Osteoblast (primary cell): ENCODE data around the gene C1orf159. TPM values are rescaled to one million over a fixed set of nuclear protein-coding genes. Genes with fewer than 3 reads are reported as not detected.

ENCODE experiments used
- DNase-seq: peaks from one replicate; pipeline ENCODE4 v3.0.0; 2011; ENCODE audit warnings: low spot score, mixed read lengths; ENCODE audit not compliant: insufficient read length; ENCODE audit errors: missing footprints
- H2AFZ ChIP-seq: 2 replicates; pipeline ENCODE4 v1.6.0; 2011; ENCODE audit warnings: mild to moderate bottlenecking, low read length
- H3K27ac ChIP-seq: 2 replicates; pipeline ENCODE4 v1.5.1; 2011; ENCODE audit warnings: mild to moderate bottlenecking, low read depth, low read length, moderate library complexity
- H3K27me3 ChIP-seq: 2 replicates; pipeline ENCODE4 v1.6.0; 2012; ENCODE audit warnings: mild to moderate bottlenecking, control low read depth, inconsistent platforms, low read length, moderate library complexity; ENCODE audit not compliant: insufficient read depth
- H3K36me3 ChIP-seq: 2 replicates; pipeline ENCODE4 v1.5.1; 2011; ENCODE audit warnings: mild to moderate bottlenecking, low read length, control low read depth, moderate library complexity; ENCODE audit not compliant: insufficient read depth
- H3K4me1 ChIP-seq: 2 replicates; pipeline ENCODE4 v1.5.1; 2011; ENCODE audit warnings: mild to moderate bottlenecking, low read length, control low read depth, moderate library complexity; ENCODE audit not compliant: insufficient read depth
- H3K4me2 ChIP-seq: 2 replicates; pipeline ENCODE4 v1.6.0; 2011; ENCODE audit warnings: mild to moderate bottlenecking, low read length; ENCODE audit not compliant: insufficient read depth
- H3K4me3 ChIP-seq: fragments of 200-600 bp; sonication (generic); 3 replicates; pipeline ENCODE4 v1.5.1; 2012; ENCODE audit warnings: mild to moderate bottlenecking, low read length, inconsistent platforms; ENCODE audit not compliant: insufficient read depth
- H3K79me2 ChIP-seq: 2 replicates; pipeline ENCODE4 v1.6.0; 2012; ENCODE audit warnings: mild to moderate bottlenecking, low read length, control low read depth, inconsistent platforms; ENCODE audit not compliant: insufficient read depth
- H3K9me3 ChIP-seq: 2 replicates; pipeline ENCODE4 v1.5.1; 2011; ENCODE audit warnings: low read depth, low read length, control low read depth
- H4K20me1 ChIP-seq: 2 replicates; pipeline ENCODE4 v1.6.0; 2012; ENCODE audit warnings: mild to moderate bottlenecking, low read length, control low read depth; ENCODE audit not compliant: insufficient read depth
- total RNA-seq: library from RNA; depleted of rRNA; stranded (reverse); fragments of >200 nt; gene quantifications from 2 replicates; pipeline ENCODE4 v1.2.3, GENCODE V29; 2012
- TF ChIP-seq, protein P1 (sequence below): IDR thresholded peaks from 2 replicates; pipeline ENCODE4 v1.5.1; 2011; ENCODE audit warnings: mild to moderate bottlenecking, low read depth, low read length, moderate library complexity; ENCODE audit errors: extremely low read depth

C1orf159 gene
- total RNA-seq, 1 donor: 5.4 TPM

DNA sequence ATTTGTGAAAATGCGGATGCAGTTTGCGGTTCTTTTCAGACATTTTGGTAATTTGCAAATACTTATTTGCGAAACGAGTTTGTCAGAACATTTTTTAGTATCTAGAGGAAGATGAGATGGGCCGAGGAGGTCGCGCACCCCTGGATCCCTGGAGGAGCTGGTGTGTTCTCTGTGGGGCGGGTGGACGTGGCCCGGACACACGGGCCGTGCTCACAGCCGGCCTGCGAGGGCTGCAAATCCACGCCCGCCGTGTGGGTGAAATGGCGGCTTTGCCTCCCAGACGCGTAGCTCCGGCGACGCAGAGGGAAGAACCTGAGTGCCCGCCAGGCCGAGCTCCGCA, 48.4 kb upstream of the C1orf159 start:
- H3K36me3 ChIP-seq: no peaks in the 10 kb centered on the region
- DNase-seq: no peak
- H3K4me2 ChIP-seq: no peak overlapping the region
- H2AFZ ChIP-seq: no peak overlapping the region
- no peaks in the 10 kb centered on the region for H3K9me3 ChIP-seq
- TF ChIP-seq, protein P1, sequence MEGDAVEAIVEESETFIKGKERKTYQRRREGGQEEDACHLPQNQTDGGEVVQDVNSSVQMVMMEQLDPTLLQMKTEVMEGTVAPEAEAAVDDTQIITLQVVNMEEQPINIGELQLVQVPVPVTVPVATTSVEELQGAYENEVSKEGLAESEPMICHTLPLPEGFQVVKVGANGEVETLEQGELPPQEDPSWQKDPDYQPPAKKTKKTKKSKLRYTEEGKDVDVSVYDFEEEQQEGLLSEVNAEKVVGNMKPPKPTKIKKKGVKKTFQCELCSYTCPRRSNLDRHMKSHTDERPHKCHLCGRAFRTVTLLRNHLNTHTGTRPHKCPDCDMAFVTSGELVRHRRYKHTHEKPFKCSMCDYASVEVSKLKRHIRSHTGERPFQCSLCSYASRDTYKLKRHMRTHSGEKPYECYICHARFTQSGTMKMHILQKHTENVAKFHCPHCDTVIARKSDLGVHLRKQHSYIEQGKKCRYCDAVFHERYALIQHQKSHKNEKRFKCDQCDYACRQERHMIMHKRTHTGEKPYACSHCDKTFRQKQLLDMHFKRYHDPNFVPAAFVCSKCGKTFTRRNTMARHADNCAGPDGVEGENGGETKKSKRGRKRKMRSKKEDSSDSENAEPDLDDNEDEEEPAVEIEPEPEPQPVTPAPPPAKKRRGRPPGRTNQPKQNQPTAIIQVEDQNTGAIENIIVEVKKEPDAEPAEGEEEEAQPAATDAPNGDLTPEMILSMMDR: no peak
- H3K4me1 ChIP-seq: no peaks in the 10 kb centered on the region
- no peaks in the 10 kb centered on the region for H3K79me2 ChIP-seq
- H3K27me3 ChIP-seq: peaks cover 13% of the 10 kb centered on the region
- H3K4me3 ChIP-seq: no peak overlapping the region
- no peaks in the 10 kb centered on the region for H4K20me1 ChIP-seq
- no peak overlapping the region for H3K27ac ChIP-seq

DNA sequence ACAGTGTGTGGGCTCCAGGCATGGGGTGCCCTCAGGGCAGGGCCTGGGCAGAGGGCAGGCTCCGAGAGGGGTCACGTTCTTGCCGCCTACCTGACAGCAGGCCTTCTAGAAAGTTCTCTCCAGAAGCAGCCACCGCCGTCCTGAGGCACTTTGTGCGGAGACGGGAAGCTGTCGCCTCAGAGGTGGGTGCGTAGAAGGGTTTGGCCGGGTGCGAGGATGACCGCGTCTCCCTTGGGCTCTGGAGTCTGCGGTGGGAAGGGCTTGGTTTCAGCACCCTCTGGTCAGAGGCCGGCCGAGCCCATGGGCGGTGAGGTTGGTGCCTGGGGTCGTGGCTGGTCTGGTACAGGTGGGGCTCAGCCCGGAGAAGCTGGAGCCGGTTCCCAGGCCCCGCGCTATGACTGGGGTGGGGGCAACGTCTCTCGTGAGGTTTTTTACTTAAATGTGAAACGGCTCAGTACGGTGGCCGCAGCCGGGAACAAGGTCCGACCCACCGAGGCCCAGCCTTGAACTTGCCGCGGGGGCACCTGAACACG, 47.7 kb upstream of the C1orf159 start:
- H3K79me2 ChIP-seq: no peaks in the 10 kb centered on the region
- H3K9me3 ChIP-seq: no peaks in the 10 kb centered on the region
- H3K27ac ChIP-seq: no peak overlapping the region
- no peak for DNase-seq
- no peaks in the 10 kb centered on the region for H4K20me1 ChIP-seq
- TF ChIP-seq, protein P1: no peak
- H3K36me3 ChIP-seq: no peaks in the 10 kb centered on the region
- no peak overlapping the region for H3K4me2 ChIP-seq
- no peaks in the 10 kb centered on the region for H3K4me1 ChIP-seq
- H2AFZ ChIP-seq: no peak overlapping the region
- peaks cover 13% of the 10 kb centered on the region for H3K27me3 ChIP-seq
- no peak overlapping the region for H3K4me3 ChIP-seq

DNA sequence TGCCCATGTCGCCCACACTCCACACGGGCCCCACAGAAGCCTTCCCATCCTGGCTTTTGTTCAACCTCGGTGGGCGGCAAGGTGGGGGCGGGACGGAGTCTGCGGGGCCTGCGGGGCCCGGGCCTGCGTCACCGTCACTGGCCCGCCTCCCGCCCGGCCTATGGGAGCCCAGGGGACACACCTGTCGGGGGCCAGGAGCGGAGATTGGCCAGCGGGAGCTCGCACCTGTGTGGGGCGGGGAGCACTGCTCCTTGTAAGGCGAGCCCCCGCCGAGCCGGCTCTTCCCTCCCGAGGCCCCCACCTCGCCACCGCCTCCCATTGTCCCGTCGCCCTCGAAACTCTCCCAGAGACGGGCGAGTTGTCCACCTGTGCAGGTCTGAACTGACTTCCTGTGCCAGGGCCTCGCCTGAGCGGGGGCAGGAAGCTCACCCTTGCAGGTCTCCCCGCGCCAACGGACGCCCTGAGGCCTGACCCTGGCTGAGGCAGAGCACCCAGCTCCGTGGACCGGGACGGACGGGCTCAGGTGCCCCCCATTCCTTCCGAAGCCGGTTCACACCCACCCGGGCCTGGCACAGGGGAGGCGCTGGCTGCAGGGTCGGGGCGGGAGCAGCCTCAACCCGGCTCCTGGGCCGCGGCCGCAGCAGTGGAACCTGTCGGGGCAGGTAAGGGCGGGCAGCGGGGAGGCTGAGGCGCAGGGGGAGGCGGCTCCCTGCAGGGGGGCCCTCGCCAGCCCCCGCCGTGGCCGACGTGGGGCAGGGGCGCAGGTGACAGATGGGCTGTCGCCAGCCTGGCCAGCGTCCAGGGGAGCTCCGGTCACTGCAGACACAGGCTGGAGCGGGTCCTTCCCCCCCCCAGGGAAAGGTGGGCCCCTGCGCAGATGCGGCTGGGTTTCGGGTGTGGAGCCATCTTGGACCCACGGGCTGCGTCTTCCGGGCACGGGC, 47.0 kb upstream of the C1orf159 start:
- no peak for DNase-seq
- Histone ChIP-seq H3K27me3 (peaks cover 13% of the 10 kb centered on the region), H4K20me1 (no peaks in the 10 kb centered on the region), H3K79me2 (no peaks in the 10 kb centered on the region), H3K4me3 (no peak overlapping the region), H3K36me3 (no peaks in the 10 kb centered on the region), H3K9me3 (no peaks in the 10 kb centered on the region), H3K4me2 (no peak overlapping the region), H3K27ac (no peak overlapping the region), H3K4me1 (peaks cover 4% of the 10 kb centered on the region), H2AFZ (no peak overlapping the region)
- TF ChIP-seq, protein P1: no peak

DNA sequence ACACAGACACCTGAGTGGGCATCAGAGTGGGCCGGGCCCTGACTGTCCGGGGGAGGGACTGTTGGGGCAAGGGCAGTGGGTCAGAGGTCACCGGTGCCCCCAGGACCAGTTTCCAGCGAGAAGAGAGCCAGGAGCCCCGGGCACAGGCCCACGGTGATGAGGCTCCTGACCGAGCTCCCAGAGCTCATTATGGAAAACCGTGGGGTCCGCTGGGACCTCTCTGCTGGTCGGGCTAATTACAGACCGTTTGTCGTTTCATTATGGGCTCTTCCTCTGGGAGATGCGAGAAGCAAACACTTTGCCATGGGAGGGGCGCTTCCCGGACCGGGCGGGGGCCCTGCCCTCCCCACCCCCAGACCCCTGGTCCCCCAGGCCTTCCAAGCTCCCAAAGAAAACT, 45.8 kb upstream of the C1orf159 start:
- TF ChIP-seq, protein P1: no peak
- H3K27me3 ChIP-seq: peaks cover 13% of the 10 kb centered on the region
- no peaks in the 10 kb centered on the region for H4K20me1 ChIP-seq
- no peak for DNase-seq
- H3K4me2 ChIP-seq: no peak overlapping the region
- H3K4me3 ChIP-seq: no peak overlapping the region
- H3K79me2 ChIP-seq: no peaks in the 10 kb centered on the region
- H3K4me1 ChIP-seq: peaks cover 8% of the 10 kb centered on the region
- H3K36me3 ChIP-seq: no peaks in the 10 kb centered on the region
- H3K9me3 ChIP-seq: no peaks in the 10 kb centered on the region
- H3K27ac ChIP-seq: no peak overlapping the region
- H2AFZ ChIP-seq: no peak overlapping the region
